Epithelial cell of esophagus (primary cell): Measurements from ENCODE around the gene ENAH.
"Not testable (repeated sequence)": the region's sequence is repeated elsewhere in the genome, so short reads cannot be mapped to it uniquely, and the experiment has no call there.

Source experiments
- DNase-seq: peaks from one replicate; pipeline ENCODE4 v3.0.0; 2010; ENCODE audit warnings: low read depth
- H3K4me3 ChIP-seq: 2 replicates; pipeline ENCODE4 v1.5.1; 2011; ENCODE audit warnings: mild to moderate bottlenecking, low read length, control low read depth
- TF ChIP-seq, protein P1 (sequence below): IDR thresholded peaks from 2 replicates; pipeline ENCODE4 v1.5.1; 2011; ENCODE audit warnings: low read depth, mild to moderate bottlenecking, low read length, control low read depth, inconsistent platforms; ENCODE audit not compliant: insufficient read depth; ENCODE audit errors: missing control alignments

Gene ENAH

DNA sequence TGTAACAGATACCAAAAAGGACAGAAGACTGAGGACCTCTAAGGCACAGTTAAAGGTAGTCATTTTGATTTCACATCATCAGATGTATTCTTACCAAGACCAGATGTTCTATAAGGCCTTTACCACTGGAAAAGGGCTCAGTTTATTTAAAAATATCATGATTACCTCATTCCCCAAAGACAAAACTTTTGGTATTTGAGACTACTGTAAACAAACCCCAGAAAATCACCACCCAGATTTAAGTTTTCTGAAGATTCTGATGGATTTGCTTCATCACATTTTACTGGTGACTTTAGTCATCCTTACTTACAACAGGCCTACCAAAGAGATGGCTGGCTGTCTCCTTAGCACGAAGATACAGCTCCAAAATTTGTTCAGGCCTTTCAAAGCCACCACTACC is 8.3 kb downstream of the ENAH start:
- no peak overlapping the region for H3K4me3 ChIP-seq
- TF ChIP-seq, protein P1, sequence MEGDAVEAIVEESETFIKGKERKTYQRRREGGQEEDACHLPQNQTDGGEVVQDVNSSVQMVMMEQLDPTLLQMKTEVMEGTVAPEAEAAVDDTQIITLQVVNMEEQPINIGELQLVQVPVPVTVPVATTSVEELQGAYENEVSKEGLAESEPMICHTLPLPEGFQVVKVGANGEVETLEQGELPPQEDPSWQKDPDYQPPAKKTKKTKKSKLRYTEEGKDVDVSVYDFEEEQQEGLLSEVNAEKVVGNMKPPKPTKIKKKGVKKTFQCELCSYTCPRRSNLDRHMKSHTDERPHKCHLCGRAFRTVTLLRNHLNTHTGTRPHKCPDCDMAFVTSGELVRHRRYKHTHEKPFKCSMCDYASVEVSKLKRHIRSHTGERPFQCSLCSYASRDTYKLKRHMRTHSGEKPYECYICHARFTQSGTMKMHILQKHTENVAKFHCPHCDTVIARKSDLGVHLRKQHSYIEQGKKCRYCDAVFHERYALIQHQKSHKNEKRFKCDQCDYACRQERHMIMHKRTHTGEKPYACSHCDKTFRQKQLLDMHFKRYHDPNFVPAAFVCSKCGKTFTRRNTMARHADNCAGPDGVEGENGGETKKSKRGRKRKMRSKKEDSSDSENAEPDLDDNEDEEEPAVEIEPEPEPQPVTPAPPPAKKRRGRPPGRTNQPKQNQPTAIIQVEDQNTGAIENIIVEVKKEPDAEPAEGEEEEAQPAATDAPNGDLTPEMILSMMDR = no peak
- DNase-seq = no peak

DNA sequence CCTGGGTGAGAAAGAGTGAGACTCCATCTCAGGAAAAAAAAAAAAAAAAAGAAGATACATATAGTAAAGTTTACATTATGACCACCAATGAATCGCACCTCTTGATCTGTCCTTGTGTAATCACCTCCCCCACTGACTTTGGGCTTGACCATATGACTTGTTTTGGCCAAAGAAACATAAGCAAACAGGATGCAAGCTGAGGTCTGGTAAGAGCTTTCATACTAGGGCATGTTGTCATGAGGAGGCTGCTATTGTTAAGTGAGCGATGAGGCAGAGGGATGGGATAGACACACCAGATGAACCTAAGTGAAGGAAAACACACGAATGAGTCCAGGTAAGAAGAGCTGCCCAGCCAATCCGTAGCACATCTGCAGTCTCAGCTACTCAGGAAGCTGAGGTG is 10.7 kb downstream of the ENAH start:
- TF ChIP-seq, protein P1 = no peak
- no peak for DNase-seq
- H3K4me3 ChIP-seq = no peak overlapping the region

DNA sequence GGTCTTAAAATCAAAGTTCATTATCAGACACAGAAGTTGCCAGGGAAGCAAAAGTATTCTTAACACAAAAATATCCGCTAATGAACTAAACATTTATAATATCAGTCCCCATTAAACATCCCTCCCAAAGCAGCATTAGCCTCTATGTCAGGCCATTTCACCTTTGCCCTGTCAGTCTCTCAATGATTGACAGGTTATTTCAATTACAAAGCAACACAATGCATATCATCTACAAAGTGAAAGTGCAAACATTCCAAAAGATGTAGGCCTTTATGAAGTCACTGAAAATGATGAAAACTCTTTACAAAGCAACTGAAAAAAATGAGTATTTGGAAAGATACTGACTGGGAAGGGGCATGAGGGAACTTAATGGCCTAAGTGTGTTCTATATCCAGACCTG is 14.1 kb downstream of the ENAH start:
- DNase-seq = no peak
- TF ChIP-seq, protein P1 = no peak
- no peak overlapping the region for H3K4me3 ChIP-seq

GRCh38 chr1:225637651-225638199 is 15.2 kb downstream of the ENAH start:
- TF ChIP-seq, protein P1 = no peak
- no peak for DNase-seq
- no peak overlapping the region for H3K4me3 ChIP-seq

GRCh38 chr1:225636992-225637391 is 15.9 kb downstream of the ENAH start:
- not testable (repeated sequence) for DNase-seq

GRCh38 chr1:225635649-225636048 is 17.3 kb downstream of the ENAH start:
- H3K4me3 ChIP-seq = no peak overlapping the region
- TF ChIP-seq, protein P1 = no peak
- DNase-seq = no peak

More at GRCh38 chr1:225636992-225637391, 15.9 kb downstream of the ENAH start:
- not testable (repeated sequence) for H3K4me3 ChIP-seq

DNA sequence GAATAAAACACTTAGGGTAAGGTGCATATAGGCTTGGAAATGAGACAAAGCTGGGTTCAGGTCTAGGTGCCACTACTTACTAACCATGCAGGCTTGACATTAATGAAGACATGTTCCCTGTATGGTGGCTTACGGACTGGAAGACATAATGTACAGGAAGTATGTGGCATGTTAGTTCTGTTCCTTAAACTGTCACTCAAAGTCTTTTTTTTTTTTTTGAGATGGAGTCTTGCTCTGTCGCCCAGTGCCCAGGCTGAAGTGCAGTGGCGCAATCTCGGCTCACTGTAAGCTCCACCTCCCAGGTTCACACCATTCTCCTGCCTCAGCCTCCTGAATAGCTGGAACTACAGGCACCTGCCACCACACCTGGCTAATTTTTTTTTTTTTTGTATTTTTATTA is 20.1 kb downstream of the ENAH start:
- not testable (repeated sequence) for DNase-seq, H3K4me3 ChIP-seq

DNA sequence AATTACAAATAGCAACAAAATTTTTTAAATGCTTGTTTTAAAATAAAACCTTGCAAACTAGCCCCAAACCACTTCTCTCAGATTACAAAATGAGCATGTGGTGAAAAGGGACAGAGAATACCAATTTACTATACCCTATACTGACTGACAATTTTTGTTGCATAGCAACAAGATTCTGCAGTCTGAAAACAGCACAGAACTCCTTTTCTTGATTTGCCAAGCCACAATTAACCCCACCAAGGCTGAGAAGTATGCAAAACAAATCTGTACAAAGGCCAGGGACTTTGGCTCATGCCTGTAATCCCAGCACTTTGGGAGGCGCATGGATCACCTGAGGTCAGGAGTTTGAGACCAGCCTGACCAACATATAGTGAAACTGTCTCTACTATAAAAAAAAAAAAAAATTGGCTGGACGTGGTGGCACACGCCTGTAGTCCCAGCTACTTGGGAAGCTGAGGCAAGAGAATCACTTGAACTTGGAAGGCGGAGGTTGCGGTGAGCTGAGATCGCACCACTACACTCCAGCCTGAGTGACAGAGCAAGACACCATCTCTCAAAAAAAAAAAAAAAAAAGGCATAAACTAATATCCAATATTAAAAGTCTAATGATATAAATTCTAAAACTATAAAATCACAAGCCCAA is 21.8 kb downstream of the ENAH start:
- TF ChIP-seq, protein P1 = no peak
- no peak overlapping the region for H3K4me3 ChIP-seq
- no peak for DNase-seq
